HepG2 (cell line): ENCODE results near the gene SRSF4. TPM values are rescaled to one million over a fixed set of nuclear protein-coding genes. Genes with fewer than 3 reads are reported as not detected.
A peak's percentile ranks its signal among the peaks of the same experiment; 100 is the strongest.

Experiments
- ELF3 ChIP-seq: IDR thresholded peaks from 2 replicates; pipeline ENCODE4 v1.6.1; 2016; ENCODE audit warnings: missing genetic modification reagents, missing compliant biosample characterization
- HNF4A ChIP-seq: sonication (generic); formaldehyde crosslinking; IDR thresholded peaks from 2 replicates; pipeline ENCODE4 v1.4.0; 2020; ENCODE audit warnings: missing genetic modification reagents
- IRX3 ChIP-seq: sonication (generic); formaldehyde crosslinking; IDR thresholded peaks from 2 replicates; pipeline ENCODE4 v1.8.1; 2023; ENCODE audit warnings: mild to moderate bottlenecking, low read depth, missing genetic modification reagents, borderline replicate concordance
- KLF13 ChIP-seq: sonication (generic); formaldehyde crosslinking; IDR thresholded peaks from 2 replicates; pipeline ENCODE4 v1.4.0; 2020; ENCODE audit warnings: mild to moderate bottlenecking, missing genetic modification reagents
- SRF ChIP-seq: IDR thresholded peaks from 2 replicates; pipeline ENCODE4 v1.6.1; 2011; ENCODE audit warnings: mild to moderate bottlenecking, low read depth, low read length, moderate library complexity
- SRSF9 ChIP-seq: fragments of 200-400 bp; formaldehyde crosslinking; IDR thresholded peaks from 2 replicates; pipeline ENCODE4 v1.6.1; 2018; ENCODE audit warnings: borderline replicate concordance, mild to moderate bottlenecking, low read depth, low read length; ENCODE audit not compliant: insufficient read depth, poor library complexity, severe bottlenecking
- TAF1 ChIP-seq: sonication (generic); formaldehyde crosslinking; IDR thresholded peaks from 2 replicates; pipeline ENCODE4 v1.4.0; 2020; ENCODE audit warnings: missing genetic modification reagents
- ZBTB8A ChIP-seq: sonication (generic); formaldehyde crosslinking; IDR thresholded peaks from 2 replicates; pipeline ENCODE4 v1.4.0; 2020; ENCODE audit warnings: mild to moderate bottlenecking, low read depth, missing genetic modification reagents, borderline replicate concordance
- ZC3H13 ChIP-seq: sonication (generic); formaldehyde crosslinking; IDR thresholded peaks from 2 replicates; pipeline ENCODE4 v1.8.1; 2023; ENCODE audit warnings: mild to moderate bottlenecking, missing genetic modification reagents, moderate library complexity
- ZNF17 ChIP-seq: sonication (generic); formaldehyde crosslinking; IDR thresholded peaks from 2 replicates; pipeline ENCODE4 v1.5.0; 2020; ENCODE audit warnings: mild to moderate bottlenecking, missing genetic modification reagents
- ZNF20 ChIP-seq: sonication (generic); formaldehyde crosslinking; IDR thresholded peaks from 2 replicates; pipeline ENCODE4 v1.4.0; 2020; ENCODE audit warnings: mild to moderate bottlenecking, moderate library complexity, missing genetic modification reagents
- ZNF263 ChIP-seq: sonication (generic); formaldehyde crosslinking; IDR thresholded peaks from 2 replicates; pipeline ENCODE4 v1.4.0; 2020; ENCODE audit warnings: missing genetic modification reagents
- ZNF615 ChIP-seq: sonication (generic); formaldehyde crosslinking; IDR thresholded peaks from 2 replicates; pipeline ENCODE4 v1.5.0; 2020; ENCODE audit warnings: mild to moderate bottlenecking, missing genetic modification reagents, borderline replicate concordance
- ZNF678 ChIP-seq: sonication (generic); formaldehyde crosslinking; IDR thresholded peaks from 2 replicates; pipeline ENCODE4 v1.4.0; 2020; ENCODE audit warnings: mild to moderate bottlenecking, missing genetic modification reagents
- ZSCAN31 ChIP-seq: sonication (generic); formaldehyde crosslinking; IDR thresholded peaks from 2 replicates; pipeline ENCODE4 v1.5.0; 2020; ENCODE audit warnings: low read depth, mild to moderate bottlenecking, missing genetic modification reagents
- polyA plus RNA-seq, 8 experiments: library from polyadenylated mRNA; depleted of rRNA in 3 of 8; stranded (reverse) in 7 of 8; unstranded in 1 of 8; fragments of >200 nt; fragmentation: Illumina TruSeq in 4 of 8; extraction: Trizol in 4 of 8; gene quantifications; 2 replicates each; pipeline versions ENCODE4 v1.2.1 to v1.2.3, GENCODE V29; 2011 to 2016; ENCODE audit warnings: low read depth in 4 of 8, missing spikeins in 1 of 8, mixed read lengths in 1 of 8; ENCODE audit not compliant: insufficient read depth in 1 of 8
- total RNA-seq, 5 experiments: library from RNA; depleted of rRNA; stranded (reverse); fragments of >200 nt; fragmentation: Illumina TruSeq; extraction: Trizol; gene quantifications; 2 replicates each; pipeline ENCODE4 v1.2.3, GENCODE V29; 2016; ENCODE audit warnings: low read depth in 1 of 5
- TF ChIP-seq, protein P1 (sequence below): IDR thresholded peaks from 2 replicates; pipeline ENCODE4 v1.6.1; 2016; ENCODE audit warnings: control low read depth
- TF ChIP-seq, protein P2 (sequence below): sonication (generic); formaldehyde crosslinking; IDR thresholded peaks from 2 replicates; pipeline ENCODE4; 2020; ENCODE audit warnings: missing genetic modification reagents, mild to moderate bottlenecking, borderline replicate concordance
- TF ChIP-seq, protein P3 (sequence below): sonication (generic); formaldehyde crosslinking; IDR thresholded peaks from 2 replicates; pipeline ENCODE4 v1.5.0; 2020; ENCODE audit warnings: mild to moderate bottlenecking, missing genetic modification reagents
- TF ChIP-seq, protein P4 (sequence below): IDR thresholded peaks from 2 replicates; pipeline ENCODE4 v1.6.1; 2016; ENCODE audit warnings: missing compliant biosample characterization, missing genetic modification reagents, borderline replicate concordance
- TF ChIP-seq, protein P5 (sequence below): sonication (generic); formaldehyde crosslinking; IDR thresholded peaks from 2 replicates; pipeline ENCODE4 v1.8.1; 2023; ENCODE audit warnings: missing genetic modification reagents, mild to moderate bottlenecking, borderline replicate concordance

SRSF4 gene
- total and polyA plus RNA-seq, 2 of the 13 experiments (the other 11 are each of a cell fraction or from before 2014, with no cell fraction given): 37.7 to 50.9 TPM

DNA sequence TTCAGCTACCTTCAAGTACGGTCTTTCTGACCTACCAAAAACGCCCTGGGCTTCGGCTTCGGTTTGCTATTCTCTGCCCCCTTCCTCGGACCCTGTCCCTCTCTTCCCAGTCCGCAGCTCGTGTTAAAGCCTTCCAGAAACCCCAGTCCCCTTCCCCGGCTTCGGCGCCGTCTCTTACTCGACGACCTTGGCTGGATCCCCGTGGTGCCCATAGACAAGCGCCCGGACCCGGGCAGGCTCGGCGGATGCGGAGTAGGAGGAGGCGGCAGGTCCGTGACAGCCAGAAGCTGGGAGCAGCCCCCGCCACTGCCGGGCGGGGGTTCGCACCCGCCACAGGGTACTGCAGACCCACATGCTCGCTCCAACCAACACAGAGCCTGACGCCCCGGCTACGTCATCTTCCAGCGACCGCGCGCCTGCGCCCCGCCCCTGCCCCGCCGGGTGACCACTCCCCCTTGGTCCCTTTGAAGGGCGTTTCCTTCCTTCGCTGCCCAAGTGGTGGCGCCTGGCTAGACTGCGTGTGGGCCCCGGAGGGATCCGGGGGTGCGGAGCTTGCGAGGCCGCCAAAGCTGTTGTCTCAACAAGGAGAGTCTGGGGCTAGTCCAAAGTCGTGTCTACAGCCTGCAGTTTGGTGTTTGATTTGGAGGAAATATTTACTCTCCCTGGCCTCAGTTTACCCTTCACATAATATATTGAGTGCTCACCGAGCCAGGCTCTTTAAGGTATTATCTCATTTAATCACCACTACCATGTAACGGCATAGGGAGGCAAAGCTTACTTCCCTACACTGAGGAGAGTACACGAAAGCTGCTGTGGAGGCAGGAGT, 49.1 kb upstream of the SRSF4 start, which contains the start of gene MECR (continued):
- TF ChIP-seq, protein P1, sequence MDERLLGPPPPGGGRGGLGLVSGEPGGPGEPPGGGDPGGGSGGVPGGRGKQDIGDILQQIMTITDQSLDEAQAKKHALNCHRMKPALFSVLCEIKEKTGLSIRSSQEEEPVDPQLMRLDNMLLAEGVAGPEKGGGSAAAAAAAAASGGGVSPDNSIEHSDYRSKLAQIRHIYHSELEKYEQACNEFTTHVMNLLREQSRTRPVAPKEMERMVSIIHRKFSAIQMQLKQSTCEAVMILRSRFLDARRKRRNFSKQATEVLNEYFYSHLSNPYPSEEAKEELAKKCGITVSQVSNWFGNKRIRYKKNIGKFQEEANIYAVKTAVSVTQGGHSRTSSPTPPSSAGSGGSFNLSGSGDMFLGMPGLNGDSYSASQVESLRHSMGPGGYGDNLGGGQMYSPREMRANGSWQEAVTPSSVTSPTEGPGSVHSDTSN (CRISPR knock-in tag): no peak
- TF ChIP-seq ZNF20 (no peak), ELF3 (peak; percentile 65), ZC3H13 (CRISPR knock-in tag) (no peak), ZNF678 (no peak), TAF1 (CRISPR knock-in tag) (peak; percentile 54; the same call in 1 of the 2 replicates), ZSCAN31 (no peak), IRX3 (CRISPR knock-in tag) (no peak; the same call in 1 of the 2 replicates), SRF (peak; percentile 70), ZNF263 (no peak), HNF4A (no peak; the same call in 1 of the 2 replicates), SRSF9 (no peak), ZNF615 (no peak), ZBTB8A (CRISPR knock-in tag) (no peak), ZNF17 (no peak), KLF13 (CRISPR knock-in tag) (0 out of 2 replicates have a peak, but pooled peaks have one; percentile 29)
- TF ChIP-seq, protein P2, sequence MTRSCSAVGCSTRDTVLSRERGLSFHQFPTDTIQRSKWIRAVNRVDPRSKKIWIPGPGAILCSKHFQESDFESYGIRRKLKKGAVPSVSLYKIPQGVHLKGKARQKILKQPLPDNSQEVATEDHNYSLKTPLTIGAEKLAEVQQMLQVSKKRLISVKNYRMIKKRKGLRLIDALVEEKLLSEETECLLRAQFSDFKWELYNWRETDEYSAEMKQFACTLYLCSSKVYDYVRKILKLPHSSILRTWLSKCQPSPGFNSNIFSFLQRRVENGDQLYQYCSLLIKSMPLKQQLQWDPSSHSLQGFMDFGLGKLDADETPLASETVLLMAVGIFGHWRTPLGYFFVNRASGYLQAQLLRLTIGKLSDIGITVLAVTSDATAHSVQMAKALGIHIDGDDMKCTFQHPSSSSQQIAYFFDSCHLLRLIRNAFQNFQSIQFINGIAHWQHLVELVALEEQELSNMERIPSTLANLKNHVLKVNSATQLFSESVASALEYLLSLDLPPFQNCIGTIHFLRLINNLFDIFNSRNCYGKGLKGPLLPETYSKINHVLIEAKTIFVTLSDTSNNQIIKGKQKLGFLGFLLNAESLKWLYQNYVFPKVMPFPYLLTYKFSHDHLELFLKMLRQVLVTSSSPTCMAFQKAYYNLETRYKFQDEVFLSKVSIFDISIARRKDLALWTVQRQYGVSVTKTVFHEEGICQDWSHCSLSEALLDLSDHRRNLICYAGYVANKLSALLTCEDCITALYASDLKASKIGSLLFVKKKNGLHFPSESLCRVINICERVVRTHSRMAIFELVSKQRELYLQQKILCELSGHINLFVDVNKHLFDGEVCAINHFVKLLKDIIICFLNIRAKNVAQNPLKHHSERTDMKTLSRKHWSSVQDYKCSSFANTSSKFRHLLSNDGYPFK (CRISPR knock-in tag): peak; percentile 46; the same call in 1 of the 2 replicates
- TF ChIP-seq, protein P3, sequence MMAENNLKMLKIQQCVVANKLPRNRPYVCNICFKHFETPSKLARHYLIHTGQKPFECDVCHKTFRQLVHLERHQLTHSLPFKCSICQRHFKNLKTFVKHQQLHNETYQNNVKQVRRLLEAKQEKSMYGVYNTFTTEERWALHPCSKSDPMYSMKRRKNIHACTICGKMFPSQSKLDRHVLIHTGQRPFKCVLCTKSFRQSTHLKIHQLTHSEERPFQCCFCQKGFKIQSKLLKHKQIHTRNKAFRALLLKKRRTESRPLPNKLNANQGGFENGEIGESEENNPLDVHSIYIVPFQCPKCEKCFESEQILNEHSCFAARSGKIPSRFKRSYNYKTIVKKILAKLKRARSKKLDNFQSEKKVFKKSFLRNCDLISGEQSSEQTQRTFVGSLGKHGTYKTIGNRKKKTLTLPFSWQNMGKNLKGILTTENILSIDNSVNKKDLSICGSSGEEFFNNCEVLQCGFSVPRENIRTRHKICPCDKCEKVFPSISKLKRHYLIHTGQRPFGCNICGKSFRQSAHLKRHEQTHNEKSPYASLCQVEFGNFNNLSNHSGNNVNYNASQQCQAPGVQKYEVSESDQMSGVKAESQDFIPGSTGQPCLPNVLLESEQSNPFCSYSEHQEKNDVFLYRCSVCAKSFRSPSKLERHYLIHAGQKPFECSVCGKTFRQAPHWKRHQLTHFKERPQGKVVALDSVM (CRISPR knock-in tag): no peak
- TF ChIP-seq, protein P4, sequence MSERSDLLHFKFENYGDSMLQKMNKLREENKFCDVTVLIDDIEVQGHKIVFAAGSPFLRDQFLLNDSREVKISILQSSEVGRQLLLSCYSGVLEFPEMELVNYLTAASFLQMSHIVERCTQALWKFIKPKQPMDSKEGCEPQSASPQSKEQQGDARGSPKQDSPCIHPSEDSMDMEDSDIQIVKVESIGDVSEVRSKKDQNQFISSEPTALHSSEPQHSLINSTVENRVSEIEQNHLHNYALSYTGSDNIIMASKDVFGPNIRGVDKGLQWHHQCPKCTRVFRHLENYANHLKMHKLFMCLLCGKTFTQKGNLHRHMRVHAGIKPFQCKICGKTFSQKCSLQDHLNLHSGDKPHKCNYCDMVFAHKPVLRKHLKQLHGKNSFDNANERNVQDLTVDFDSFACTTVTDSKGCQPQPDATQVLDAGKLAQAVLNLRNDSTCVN (CRISPR knock-in tag): no peak
- TF ChIP-seq, protein P5, sequence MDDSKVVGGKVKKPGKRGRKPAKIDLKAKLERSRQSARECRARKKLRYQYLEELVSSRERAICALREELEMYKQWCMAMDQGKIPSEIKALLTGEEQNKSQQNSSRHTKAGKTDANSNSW (CRISPR knock-in tag): no peak
